Measurements from ENCODE around the gene HSF2.

- TF ChIP-seq POLR2AphosphoS5 (IDR thresholded peaks at IDR 0.05; ENCODE audit: low read depth, low read length) (peak; percentile 58; the same call in 1 of the 2 replicates), TAF1 (IDR thresholded peaks at IDR 0.05; ENCODE audit: borderline replicate concordance, insufficient read depth, low read length) (peak; percentile 46; the same call in 1 of the 2 replicates), REST (IDR thresholded peaks at IDR 0.05; ENCODE audit: insufficient read depth in 1 of 2, low read depth in 2 of 2, low read length in 2 of 2) (no peak), SIN3A (IDR thresholded peaks at IDR 0.05; ENCODE audit: borderline replicate concordance, insufficient read depth, low read length) (peak; percentile 78; the same call in 1 of the 2 replicates)
These were observed at the start of gene HSF2 for GRCh38 chr6:122399348-122400120.
